Fibroblast of the aortic adventitia (primary cell): ENCODE data around the gene NCAM1. TPM values are rescaled to one million over a fixed set of nuclear protein-coding genes. Genes with fewer than 3 reads are reported as not detected.

Source experiments
- DNase-seq: peaks from one replicate; pipeline ENCODE4 v3.0.0-alpha.2; 2010; ENCODE audit warnings: low read depth
- H3K4me3 ChIP-seq: 2 replicates; pipeline ENCODE4 v1.5.1; 2011; ENCODE audit warnings: low read depth, mild to moderate bottlenecking, control low read depth, low read length, moderate library complexity
- total RNA-seq: library from RNA; depleted of rRNA; stranded (reverse); fragments of >200 nt; gene quantifications from 2 replicates; pipeline ENCODE4 v1.2.3, GENCODE V29; 2012; ENCODE audit warnings: low replicate concordance
- TF ChIP-seq, protein P1 (sequence below): IDR thresholded peaks from 2 replicates; pipeline ENCODE4 v1.5.1; 2011; ENCODE audit warnings: mild to moderate bottlenecking, low read length, control low read depth, inconsistent platforms; ENCODE audit not compliant: insufficient read depth

The NCAM1 gene
- total RNA-seq, 1 donor, result 3.0 TPM

DNA sequence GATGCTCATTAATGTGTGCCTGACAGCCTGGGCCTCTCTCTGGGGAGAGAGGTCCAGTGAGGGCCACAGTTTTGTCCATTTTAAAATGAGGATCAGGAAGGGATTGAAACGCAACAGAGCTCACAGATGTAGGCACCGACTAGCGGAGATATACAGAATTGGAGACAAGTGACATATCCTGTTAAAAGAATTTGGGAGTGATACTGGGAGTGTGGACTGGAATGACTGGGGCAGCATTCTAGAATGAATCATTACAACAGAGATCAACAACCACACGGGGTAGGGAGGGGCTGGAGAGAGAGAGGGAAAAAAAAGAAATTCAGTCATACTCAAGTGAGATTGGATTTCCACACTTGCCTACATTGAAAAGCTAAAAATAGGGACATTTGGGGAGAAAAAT is 2.5 kb upstream of the NCAM1 start:
- peak; percentile 19 for DNase-seq
- TF ChIP-seq, protein P1, sequence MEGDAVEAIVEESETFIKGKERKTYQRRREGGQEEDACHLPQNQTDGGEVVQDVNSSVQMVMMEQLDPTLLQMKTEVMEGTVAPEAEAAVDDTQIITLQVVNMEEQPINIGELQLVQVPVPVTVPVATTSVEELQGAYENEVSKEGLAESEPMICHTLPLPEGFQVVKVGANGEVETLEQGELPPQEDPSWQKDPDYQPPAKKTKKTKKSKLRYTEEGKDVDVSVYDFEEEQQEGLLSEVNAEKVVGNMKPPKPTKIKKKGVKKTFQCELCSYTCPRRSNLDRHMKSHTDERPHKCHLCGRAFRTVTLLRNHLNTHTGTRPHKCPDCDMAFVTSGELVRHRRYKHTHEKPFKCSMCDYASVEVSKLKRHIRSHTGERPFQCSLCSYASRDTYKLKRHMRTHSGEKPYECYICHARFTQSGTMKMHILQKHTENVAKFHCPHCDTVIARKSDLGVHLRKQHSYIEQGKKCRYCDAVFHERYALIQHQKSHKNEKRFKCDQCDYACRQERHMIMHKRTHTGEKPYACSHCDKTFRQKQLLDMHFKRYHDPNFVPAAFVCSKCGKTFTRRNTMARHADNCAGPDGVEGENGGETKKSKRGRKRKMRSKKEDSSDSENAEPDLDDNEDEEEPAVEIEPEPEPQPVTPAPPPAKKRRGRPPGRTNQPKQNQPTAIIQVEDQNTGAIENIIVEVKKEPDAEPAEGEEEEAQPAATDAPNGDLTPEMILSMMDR, result no peak
- no peak overlapping the region for H3K4me3 ChIP-seq

DNA sequence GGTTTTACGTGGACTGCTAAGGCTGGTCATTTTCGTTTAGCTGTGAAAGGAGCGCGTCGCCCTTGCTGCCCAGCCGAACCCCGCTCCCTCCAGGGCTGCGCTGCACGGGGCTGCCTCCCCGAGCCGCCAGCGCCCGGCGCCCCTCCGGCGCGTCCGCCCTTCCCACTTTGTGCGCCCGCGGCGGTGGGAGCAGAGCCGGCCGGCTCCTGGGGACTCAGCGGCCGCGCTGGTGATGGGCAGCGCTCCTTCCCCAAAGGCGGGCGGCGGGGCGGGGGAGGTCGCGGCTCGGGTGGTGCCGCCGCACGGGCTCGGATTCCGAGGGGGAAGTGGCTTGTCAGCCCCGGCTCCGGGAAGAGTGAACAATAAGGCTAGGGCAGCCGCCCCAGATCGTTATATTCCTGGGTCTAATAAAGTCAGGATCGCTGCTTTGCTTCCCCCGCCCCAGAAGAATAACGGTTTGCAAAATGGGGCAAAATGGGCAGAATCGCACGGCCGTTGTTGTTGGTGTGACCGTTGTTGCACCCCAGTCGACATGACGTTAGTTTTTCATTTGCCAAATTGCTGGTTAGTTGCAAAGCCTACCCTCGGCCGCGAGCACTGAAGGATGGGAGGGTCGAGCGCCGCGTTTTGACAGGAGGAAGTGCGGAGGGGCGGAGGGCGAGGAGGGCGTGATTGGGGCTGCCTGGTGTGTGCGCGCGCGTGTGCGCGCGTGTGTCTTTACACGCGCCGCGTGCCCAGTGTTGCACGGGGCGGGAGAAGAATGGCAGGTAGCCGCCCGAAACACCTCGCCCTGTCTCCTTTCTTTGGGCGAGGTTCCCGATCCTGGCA is 745 bp downstream of the NCAM1 start:
- peak overlapping the region; percentile 58 for H3K4me3 ChIP-seq
- no peak for DNase-seq
- TF ChIP-seq, protein P1, result no peak

DNA sequence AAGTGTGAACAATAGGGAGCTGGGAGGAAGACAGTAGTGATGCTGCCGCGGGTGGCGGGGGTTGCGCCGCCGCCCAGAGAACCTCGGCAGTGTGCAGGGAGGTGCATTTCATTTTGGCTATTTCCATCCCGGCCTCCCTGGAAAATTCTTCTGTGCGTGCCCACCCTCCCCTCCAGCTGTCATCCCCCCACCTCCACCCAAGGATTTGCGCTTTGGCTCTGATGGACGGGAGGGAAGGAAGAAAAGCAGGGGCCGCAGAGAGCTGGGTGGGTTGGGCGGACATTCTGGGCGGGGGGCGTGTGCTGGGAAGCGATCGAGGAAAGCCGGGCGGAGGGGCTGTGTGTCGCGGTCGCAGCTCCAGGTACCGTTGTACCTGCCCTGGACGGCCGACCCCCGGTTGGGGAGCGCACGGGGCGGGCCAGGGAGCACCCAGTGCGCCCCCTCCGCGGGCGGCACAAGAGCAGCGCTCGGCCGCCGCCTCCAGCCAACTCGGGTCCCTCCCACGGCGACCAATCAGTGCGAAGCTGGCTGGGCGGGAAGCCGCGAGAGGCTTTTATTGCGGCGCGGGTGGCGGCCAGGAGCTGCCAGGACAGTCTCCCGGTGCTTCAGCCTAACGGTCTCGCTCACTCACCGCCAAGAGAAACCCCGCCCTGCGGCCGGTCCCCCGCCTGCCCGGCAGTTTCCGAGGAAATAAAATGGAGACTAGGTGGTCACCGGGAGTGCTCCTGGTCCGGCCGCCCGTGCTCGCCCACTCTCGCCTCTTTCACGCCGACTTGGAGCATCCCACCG is 1.6 kb downstream of the NCAM1 start:
- DNase-seq, result no peak
- TF ChIP-seq, protein P1, result no peak
- peak overlapping the region; percentile 58 for H3K4me3 ChIP-seq

DNA sequence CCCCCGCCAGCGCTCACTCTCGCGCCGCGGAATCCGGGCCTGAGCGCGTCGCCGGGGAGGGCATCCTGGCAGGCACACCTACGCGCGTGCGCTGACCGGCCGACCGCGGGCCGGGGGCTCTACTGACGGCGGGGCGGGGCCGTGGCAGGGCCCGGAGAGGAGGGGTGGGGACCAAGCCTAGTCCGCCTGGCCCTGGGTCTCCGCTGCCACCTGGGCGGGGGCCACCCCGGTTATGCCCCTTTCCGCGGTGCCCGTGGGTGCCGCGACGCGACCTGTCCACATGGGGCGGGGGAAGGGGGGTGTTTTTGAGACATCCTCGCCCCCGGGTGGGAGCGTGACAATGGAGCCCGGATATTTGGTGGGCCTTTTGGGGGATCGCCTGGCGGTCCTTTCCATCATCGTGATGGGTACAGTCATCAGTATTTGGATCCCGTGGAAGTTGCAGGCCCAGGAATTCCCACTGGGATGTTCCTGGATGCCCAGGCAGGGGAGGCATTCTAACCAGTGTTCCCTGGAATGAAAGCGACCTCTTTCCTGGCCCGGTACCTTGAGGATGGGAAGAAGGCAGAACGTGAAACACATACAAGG is 2.2 kb downstream of the NCAM1 start:
- DNase-seq, result no peak
- TF ChIP-seq, protein P1, result no peak
- peak overlapping the region; percentile 39 for H3K4me3 ChIP-seq

DNA sequence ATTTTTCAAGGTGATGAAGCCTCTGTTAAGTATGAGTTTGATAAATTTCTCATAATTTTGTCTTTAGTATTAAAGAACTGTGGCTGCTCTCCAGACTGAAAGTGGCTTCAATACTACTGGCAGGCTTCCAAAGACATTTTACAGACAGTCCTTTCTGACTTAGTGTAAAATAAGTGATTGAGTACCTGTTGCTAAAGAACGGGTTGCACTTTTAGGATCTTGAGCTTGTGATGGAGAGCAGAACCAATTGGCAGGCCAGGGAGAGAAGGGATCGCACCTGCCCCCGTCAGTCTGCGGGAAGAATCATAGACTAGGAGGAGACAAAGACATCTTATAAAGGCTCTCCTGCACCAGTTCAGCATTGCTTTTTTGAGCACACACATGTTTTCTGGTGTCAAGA is 4.4 kb downstream of the NCAM1 start:
- no peak overlapping the region for H3K4me3 ChIP-seq

DNA sequence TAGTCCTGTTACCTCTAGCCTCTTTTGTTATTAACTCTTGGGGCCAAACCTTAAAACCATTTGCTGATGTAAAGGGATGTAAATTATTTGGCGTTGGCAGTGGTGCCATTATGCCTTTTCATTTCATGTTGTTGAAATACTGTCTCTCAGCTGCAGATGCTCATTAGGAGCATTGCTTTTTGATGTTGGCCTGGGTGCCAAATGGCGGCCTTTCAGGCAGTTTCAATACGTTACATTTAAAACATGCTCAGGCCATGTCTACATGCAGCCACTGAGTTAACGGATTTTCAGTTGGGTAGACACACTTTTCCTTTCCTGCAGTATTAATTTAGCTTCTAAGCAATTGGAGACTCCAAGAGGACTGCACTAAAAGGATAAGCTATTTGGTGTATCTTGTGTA is 5.3 kb downstream of the NCAM1 start:
- DNase-seq, result no peak
- TF ChIP-seq, protein P1, result no peak
- H3K4me3 ChIP-seq, result no peak overlapping the region

More for the DNA sequence above, 4.4 kb downstream of the NCAM1 start:
- DNase-seq, result no peak
- TF ChIP-seq, protein P1, result no peak
